HepG2 (cell line): Measurements from ENCODE around the gene ABCB10. TPM values are rescaled to one million over a fixed set of nuclear protein-coding genes. Genes with fewer than 3 reads are reported as not detected.
A peak's percentile ranks its signal among the peaks of the same experiment; 100 is the strongest.

Experiments
- BRCA1 ChIP-seq: sonication (generic); formaldehyde crosslinking; IDR thresholded peaks from 2 replicates; pipeline ENCODE4 v1.4.0; 2020; ENCODE audit warnings: missing genetic modification reagents
- KAT2B ChIP-seq: fragments of 150-350 bp; IDR thresholded peaks from 2 replicates; pipeline ENCODE4 v1.6.1; 2014; ENCODE audit warnings: low read depth, low read length, borderline replicate concordance
- KLF12 ChIP-seq: sonication (generic); formaldehyde crosslinking; IDR thresholded peaks from 2 replicates; pipeline ENCODE4 v1.4.0; 2020; ENCODE audit warnings: missing genetic modification reagents, borderline replicate concordance
- MBNL3 ChIP-seq: fragments of 250-450 bp; sonication (Bioruptor Pico); conservative IDR thresholded peaks from 2 replicates; pipeline ENCODE4 v1.8.0; 2022; ENCODE audit warnings: mild to moderate bottlenecking, inconsistent platforms
- MXD4 ChIP-seq: IDR thresholded peaks from 2 replicates; pipeline ENCODE4 v1.6.1; 2016; ENCODE audit warnings: mild to moderate bottlenecking, missing biosample characterization, missing genetic modification reagents
- NR2C2 ChIP-seq: sonication (generic); formaldehyde crosslinking; IDR thresholded peaks from 2 replicates; pipeline ENCODE4 v1.4.0; 2020; ENCODE audit warnings: missing genetic modification reagents, mild to moderate bottlenecking, moderate library complexity, borderline replicate concordance
- RBM22 ChIP-seq: fragments of 200-400 bp; formaldehyde crosslinking; optimal IDR thresholded peaks from 2 replicates; pipeline ENCODE3; 2017; ENCODE audit warnings: mild to moderate bottlenecking, low read length, moderate library complexity
- SP4 ChIP-seq: sonication (generic); formaldehyde crosslinking; IDR thresholded peaks from 2 replicates; pipeline ENCODE4 v1.8.1; 2023; ENCODE audit warnings: mild to moderate bottlenecking, missing genetic modification reagents
- TGIF2 ChIP-seq: IDR thresholded peaks from 2 replicates; pipeline ENCODE4 v1.6.1; 2016; ENCODE audit warnings: control low read depth, missing compliant biosample characterization
- ZEB1 ChIP-seq: IDR thresholded peaks from 2 replicates; pipeline ENCODE4 v1.6.1; 2012; ENCODE audit warnings: mild to moderate bottlenecking, low read depth, inconsistent platforms; ENCODE audit not compliant: insufficient replicate concordance
- ZNF563 ChIP-seq: sonication (generic); formaldehyde crosslinking; IDR thresholded peaks from 2 replicates; pipeline ENCODE4 v1.8.0; 2022; ENCODE audit warnings: mild to moderate bottlenecking, moderate library complexity, missing genetic modification reagents
- ZSCAN21 ChIP-seq: sonication (generic); formaldehyde crosslinking; IDR thresholded peaks from 2 replicates; pipeline ENCODE4 v1.8.0; 2022; ENCODE audit warnings: mild to moderate bottlenecking, missing genetic modification reagents, moderate library complexity, borderline replicate concordance
- polyA plus RNA-seq, 8 experiments: library from polyadenylated mRNA; depleted of rRNA in 3 of 8; stranded (reverse) in 7 of 8; unstranded in 1 of 8; fragments of >200 nt; fragmentation: Illumina TruSeq in 4 of 8; extraction: Trizol in 4 of 8; gene quantifications; 2 replicates each; pipeline versions ENCODE4 v1.2.1 to v1.2.3, GENCODE V29; 2011 to 2016; ENCODE audit warnings: low read depth in 4 of 8, missing spikeins in 1 of 8, mixed read lengths in 1 of 8; ENCODE audit not compliant: insufficient read depth in 1 of 8
- total RNA-seq, 5 experiments: library from RNA; depleted of rRNA; stranded (reverse); fragments of >200 nt; fragmentation: Illumina TruSeq; extraction: Trizol; gene quantifications; 2 replicates each; pipeline ENCODE4 v1.2.3, GENCODE V29; 2016; ENCODE audit warnings: low read depth in 1 of 5
- TF ChIP-seq, protein P1 (sequence below): sonication (generic); formaldehyde crosslinking; IDR thresholded peaks from 2 replicates; pipeline ENCODE4 v1.4.0; 2020; ENCODE audit warnings: mild to moderate bottlenecking, missing genetic modification reagents
- TF ChIP-seq, protein P2 (sequence below): sonication (generic); formaldehyde crosslinking; IDR thresholded peaks from 2 replicates; pipeline ENCODE4 v1.8.1; 2023; ENCODE audit warnings: mild to moderate bottlenecking, moderate library complexity, missing genetic modification reagents
- TF ChIP-seq, protein P3 (sequence below), 2 experiments: sonication (generic) in 1 of 2; formaldehyde crosslinking in 1 of 2; IDR thresholded peaks; 2 replicates each; pipeline versions ENCODE4 v1.4.0 to v1.6.1; 2018 to 2020; ENCODE audit warnings: missing genetic modification reagents in 2 of 2, borderline replicate concordance in 1 of 2, low read depth in 1 of 2, mild to moderate bottlenecking in 1 of 2, missing biosample characterization in 1 of 2
- TF ChIP-seq, protein P4 (sequence below): IDR thresholded peaks from 2 replicates; pipeline ENCODE4 v1.6.1; 2016
- TF ChIP-seq, protein P5 (sequence below): sonication (generic); formaldehyde crosslinking; IDR thresholded peaks from 2 replicates; pipeline ENCODE4 v1.5.1; 2020; ENCODE audit warnings: mild to moderate bottlenecking, missing genetic modification reagents, moderate library complexity

The ABCB10 gene
- total and polyA plus RNA-seq, 2 of the 13 experiments (the other 11 are each of a cell fraction or from before 2014, with no cell fraction given) = 11.2 to 28.9 TPM

DNA sequence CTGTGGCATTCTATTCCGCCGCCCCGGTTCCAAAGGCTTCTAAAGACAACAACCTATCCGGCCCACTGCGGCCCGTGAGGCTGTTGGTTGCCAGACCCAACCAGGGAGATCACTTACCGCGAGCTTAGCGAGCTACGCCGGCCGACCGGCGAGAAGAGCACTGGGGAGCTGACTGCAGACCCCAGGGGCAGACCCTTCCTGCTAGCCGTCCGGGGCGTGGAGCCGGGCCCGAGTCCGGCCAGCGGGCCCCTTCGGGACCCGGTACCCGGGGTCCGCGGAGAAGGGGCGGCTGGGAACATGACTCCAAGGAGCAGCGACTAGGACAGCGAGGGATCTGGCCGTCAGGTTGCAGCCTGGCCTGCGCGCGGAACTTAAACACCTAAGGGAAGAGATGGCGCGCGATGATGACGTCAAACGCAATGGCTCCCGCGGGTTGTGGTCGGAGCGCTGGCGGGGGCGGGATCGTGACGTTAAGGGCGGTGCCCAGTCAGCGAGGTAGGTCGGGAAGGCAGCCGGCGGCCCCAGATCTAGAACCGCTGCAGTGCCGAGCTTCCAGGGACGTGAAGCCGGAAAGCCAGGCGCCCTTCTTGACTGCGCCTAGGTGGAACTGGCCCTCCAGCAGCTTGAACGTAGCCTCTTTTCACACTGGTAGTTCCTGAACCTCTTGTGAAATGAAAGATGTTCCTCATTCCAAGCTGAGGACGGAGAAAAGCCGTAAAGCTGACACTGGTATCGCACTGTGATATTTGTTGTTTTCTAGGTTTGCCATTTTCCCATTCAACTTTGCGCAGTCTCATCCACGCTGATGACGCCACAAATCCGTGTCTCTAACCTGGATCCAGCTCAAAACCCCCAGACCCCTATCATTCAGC, 50.3 kb downstream of the ABCB10 start, which contains the start of gene NUP133 (continued):
- TF ChIP-seq, protein P1, sequence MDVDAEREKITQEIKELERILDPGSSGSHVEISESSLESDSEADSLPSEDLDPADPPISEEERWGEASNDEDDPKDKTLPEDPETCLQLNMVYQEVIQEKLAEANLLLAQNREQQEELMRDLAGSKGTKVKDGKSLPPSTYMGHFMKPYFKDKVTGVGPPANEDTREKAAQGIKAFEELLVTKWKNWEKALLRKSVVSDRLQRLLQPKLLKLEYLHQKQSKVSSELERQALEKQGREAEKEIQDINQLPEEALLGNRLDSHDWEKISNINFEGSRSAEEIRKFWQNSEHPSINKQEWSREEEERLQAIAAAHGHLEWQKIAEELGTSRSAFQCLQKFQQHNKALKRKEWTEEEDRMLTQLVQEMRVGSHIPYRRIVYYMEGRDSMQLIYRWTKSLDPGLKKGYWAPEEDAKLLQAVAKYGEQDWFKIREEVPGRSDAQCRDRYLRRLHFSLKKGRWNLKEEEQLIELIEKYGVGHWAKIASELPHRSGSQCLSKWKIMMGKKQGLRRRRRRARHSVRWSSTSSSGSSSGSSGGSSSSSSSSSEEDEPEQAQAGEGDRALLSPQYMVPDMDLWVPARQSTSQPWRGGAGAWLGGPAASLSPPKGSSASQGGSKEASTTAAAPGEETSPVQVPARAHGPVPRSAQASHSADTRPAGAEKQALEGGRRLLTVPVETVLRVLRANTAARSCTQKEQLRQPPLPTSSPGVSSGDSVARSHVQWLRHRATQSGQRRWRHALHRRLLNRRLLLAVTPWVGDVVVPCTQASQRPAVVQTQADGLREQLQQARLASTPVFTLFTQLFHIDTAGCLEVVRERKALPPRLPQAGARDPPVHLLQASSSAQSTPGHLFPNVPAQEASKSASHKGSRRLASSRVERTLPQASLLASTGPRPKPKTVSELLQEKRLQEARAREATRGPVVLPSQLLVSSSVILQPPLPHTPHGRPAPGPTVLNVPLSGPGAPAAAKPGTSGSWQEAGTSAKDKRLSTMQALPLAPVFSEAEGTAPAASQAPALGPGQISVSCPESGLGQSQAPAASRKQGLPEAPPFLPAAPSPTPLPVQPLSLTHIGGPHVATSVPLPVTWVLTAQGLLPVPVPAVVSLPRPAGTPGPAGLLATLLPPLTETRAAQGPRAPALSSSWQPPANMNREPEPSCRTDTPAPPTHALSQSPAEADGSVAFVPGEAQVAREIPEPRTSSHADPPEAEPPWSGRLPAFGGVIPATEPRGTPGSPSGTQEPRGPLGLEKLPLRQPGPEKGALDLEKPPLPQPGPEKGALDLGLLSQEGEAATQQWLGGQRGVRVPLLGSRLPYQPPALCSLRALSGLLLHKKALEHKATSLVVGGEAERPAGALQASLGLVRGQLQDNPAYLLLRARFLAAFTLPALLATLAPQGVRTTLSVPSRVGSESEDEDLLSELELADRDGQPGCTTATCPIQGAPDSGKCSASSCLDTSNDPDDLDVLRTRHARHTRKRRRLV (CRISPR knock-in tag) = no peak
- TF ChIP-seq ZSCAN21 (CRISPR knock-in tag) = peak; percentile 55
- peak; percentile 93 for TF ChIP-seq KLF12
- TF ChIP-seq ZNF563 (CRISPR knock-in tag) = no peak
- no peak for TF ChIP-seq KAT2B
- TF ChIP-seq MXD4 = peak; percentile 89
- TF ChIP-seq, protein P2, sequence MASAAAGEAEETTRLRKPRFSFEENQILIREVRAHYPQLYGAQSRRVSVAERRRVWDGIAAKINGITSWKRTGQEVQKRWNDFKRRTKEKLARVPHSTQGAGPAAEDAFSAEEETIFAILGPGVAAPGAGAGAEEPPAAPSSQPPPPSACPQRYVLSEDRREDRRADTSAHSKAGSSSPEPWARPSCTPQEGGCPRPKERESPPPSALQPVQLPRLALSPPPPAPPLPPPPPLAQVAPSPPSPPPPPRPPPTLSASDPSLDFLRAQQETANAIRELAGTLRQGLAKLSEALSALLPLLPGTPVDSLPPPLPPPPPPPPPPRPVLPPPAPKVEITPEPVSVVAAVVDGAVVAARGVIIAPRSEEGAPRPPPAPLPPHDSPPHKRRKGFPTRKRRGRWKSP (CRISPR knock-in tag) = peak; percentile 81
- no peak for TF ChIP-seq RBM22
- TF ChIP-seq NR2C2 (CRISPR knock-in tag) = peak; percentile 69; the same call in 1 of the 2 replicates
- TF ChIP-seq, protein P3, sequence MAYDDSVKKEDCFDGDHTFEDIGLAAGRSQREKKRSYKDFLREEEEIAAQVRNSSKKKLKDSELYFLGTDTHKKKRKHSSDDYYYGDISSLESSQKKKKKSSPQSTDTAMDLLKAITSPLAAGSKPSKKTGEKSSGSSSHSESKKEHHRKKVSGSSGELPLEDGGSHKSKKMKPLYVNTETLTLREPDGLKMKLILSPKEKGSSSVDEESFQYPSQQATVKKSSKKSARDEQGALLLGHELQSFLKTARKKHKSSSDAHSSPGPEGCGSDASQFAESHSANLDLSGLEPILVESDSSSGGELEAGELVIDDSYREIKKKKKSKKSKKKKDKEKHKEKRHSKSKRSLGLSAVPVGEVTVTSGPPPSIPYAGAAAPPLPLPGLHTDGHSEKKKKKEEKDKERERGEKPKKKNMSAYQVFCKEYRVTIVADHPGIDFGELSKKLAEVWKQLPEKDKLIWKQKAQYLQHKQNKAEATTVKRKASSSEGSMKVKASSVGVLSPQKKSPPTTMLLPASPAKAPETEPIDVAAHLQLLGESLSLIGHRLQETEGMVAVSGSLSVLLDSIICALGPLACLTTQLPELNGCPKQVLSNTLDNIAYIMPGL (CRISPR knock-in tag; IDR thresholded peaks at IDR 0.05; ENCODE audit: borderline replicate concordance in 1 of 2, low read depth in 1 of 2) = peak; percentile 72 to 83
- no peak for TF ChIP-seq MBNL3 (CRISPR knock-in tag)
- no peak; the same call in 1 of the 2 replicates for TF ChIP-seq TGIF2
- peak; percentile 64 for TF ChIP-seq ZEB1
- peak; percentile 66; the same call in 1 of the 2 replicates for TF ChIP-seq BRCA1 (CRISPR knock-in tag)
- TF ChIP-seq, protein P4, sequence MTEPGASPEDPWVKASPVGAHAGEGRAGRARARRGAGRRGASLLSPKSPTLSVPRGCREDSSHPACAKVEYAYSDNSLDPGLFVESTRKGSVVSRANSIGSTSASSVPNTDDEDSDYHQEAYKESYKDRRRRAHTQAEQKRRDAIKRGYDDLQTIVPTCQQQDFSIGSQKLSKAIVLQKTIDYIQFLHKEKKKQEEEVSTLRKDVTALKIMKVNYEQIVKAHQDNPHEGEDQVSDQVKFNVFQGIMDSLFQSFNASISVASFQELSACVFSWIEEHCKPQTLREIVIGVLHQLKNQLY (CRISPR knock-in tag) = peak; percentile 68; the same call in 1 of the 2 replicates
- TF ChIP-seq, protein P5, sequence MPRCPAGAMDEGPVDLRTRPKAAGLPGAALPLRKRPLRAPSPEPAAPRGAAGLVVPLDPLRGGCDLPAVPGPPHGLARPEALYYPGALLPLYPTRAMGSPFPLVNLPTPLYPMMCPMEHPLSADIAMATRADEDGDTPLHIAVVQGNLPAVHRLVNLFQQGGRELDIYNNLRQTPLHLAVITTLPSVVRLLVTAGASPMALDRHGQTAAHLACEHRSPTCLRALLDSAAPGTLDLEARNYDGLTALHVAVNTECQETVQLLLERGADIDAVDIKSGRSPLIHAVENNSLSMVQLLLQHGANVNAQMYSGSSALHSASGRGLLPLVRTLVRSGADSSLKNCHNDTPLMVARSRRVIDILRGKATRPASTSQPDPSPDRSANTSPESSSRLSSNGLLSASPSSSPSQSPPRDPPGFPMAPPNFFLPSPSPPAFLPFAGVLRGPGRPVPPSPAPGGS (CRISPR knock-in tag) = no peak; the same call in 1 of the 2 replicates
- no peak; the same call in 1 of the 2 replicates for TF ChIP-seq SP4 (CRISPR knock-in tag)
